Stimulated activated CD4-positive, alpha-beta T cell treated with anti-CD3 and anti-CD28 coated beads, Interleukin-2, amount 100 ng/mL, for 24 hours (primary cell): Measurements from ENCODE around the gene ATP7B.
"Not testable (repeated sequence)": the region's sequence is repeated elsewhere in the genome, so short reads cannot be mapped to it uniquely, and the experiment has no call there.

Source experiments
- DNase-seq, 2 donors: peaks; one replicate each; pipeline ENCODE4 v3.0.0-alpha.2; 2020

ATP7B gene

DNA sequence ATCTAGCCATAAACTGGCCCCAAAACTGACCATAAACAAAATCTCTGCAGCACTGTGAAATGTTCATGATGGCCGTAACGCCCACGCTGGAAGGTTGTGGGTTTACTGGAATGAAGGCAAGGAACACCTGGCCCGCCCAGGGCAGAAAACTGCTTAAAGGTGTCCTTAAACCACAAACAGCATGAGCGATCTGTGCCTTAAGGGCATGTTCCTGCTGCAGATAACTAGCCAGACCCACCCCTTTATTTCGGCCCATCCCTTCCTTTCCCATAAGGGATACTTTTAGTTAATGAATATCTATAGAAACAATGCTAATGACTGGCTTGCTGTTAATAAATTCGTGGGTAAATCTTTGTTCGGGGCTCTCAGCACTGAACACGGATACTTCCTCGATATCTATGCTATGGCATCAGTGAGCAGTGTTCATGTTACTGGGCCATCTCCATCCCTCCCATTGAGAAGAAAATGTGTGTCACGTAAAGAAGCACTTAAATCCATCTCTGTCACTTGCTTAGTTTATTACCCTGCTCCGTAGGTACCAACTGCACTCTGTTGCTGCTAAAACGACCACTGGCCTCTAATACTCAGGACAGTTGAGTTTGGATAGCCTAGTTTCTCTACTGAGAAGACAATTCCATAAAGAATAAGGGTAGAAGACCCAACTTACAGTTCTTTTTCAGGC lies 5.3 kb downstream of the ATP7B start:
- no peak for DNase-seq

DNA sequence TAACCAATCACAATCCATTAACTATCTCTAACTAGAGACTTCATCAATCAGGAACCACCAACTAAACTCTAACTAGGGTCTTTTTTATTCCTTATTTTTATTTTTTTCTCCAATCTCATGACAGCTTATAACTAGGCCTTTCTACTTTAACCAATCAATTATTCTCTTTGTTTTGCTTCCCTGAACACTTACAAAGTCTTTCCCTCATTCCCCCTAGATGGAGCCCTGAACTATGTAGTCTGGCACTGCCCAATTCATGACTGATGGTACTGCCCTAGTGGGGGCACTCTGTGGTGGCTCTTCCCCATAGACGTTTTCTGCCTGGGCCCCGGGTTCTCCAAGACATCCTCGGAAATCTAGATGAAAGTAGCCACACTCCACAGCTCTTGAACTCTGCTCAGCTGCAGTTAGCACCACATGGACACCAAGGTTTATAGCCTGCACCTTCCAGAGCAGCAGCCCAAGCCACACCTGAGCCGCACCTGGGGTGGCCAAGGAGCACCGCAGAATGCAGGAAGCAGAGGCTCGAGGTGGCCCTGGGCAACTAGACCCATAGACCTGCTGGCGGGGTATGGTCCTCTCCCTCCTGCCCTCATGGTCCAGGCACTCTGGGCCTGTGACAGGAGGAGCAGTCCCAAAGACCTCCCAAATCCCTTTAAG lies 6.6 kb downstream of the ATP7B start:
- DNase-seq = no peak

DNA sequence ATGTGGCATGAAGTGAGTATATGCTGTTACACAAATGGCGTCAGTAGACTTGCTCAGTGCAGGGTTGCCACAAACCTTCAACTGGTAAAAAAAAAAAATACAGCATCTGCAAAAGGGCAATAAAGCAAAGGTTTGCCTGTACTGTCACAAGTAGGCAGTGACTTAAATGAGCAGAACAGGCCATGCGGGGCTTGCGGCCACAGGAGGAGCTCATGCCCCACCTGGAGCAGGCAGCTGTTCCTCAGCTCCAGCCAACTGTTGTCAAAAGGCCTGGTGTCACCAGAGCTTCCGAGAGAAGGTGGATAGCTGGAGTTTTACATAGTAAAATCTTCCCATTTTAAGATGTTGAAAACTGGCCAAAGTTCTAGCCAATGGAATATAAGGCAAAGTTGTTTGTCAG lies 7.7 kb downstream of the ATP7B start:
- no peak for DNase-seq

DNA sequence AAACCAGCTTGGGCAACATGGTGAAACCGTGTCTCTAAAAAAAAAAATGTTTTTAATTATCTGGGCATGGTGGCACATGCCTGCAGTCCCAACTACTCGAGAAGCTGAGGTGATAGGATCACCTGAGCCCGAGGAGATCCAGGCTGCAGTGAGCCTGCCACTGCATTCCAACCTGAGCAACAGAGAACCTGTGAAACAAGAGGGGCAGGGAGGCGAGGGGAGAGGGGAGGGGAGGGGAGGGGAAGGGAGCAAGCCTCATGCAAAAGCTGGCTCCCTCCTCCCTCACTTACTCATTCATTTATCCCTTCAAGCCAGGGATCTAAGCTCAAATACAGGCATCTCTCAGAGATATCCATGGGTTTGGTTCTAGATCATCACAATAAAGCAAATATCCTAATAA lies 8.9 kb downstream of the ATP7B start:
- no peak for DNase-seq

DNA sequence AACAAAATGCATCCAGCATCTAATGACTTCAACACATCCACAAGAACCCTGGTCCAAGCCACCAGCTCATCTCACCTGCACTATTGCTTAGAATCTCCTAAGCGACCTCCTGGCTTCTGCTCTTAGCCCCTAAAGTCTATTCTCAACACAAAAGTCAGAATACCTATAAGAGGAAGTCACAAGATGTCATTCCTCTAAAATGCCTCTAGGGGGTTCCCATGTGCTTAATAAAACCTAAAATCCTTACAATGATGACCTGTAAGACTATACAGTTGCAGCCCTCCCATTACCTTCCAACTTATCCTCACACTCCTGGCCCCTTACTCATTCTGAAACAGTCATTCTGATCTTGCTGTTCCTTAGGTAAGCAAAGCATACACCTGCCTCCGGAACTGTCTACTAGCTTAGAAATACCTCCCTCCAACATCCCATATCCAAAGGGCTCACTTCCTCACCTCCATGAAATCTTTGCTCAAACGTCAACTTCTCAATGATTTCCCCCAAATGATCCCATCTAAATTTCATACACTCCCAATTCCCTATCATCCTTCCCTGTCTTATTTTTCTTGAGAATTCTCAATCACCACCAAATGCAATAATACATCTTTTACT lies 10.0 kb downstream of the ATP7B start:
- no peak for DNase-seq

DNA sequence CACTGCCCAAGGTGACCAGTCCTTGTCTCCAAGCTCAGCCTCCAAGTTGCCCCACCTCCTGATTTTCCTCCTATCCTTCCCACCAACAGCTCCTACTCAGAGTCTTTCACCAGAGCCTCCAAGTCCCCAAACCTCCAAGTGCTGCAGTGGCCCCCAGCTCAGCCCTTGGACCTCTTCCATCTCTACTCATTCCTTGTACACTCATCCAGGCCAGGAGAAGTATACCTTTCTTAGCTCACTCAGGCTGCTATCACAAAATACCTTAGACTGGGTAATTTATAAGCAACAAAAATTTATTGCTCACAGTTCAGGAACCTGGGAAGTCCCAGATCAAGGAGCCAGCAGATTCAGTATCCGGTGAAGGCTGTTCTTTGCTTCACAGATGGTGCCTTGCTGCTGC lies 11.3 kb downstream of the ATP7B start:
- DNase-seq = no peak

DNA sequence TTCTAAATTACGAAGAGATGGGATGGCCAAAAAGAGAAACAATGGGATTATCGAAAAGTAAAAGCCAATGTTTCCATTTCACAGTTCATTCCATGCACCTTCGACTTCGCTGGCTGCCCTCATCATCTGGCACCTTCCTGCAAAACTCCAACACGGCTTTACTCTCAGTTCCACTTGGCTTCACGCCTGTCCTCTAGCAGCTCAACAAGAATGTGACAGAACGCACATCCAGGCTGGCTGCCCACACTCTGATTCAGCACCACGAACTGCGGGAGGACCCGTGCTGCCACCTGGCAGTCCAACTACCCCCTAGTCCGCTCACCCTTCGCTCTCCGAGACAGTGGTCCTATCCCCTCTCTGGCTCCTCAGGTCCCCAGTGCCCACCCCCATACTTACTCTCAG lies 11.7 kb downstream of the ATP7B start:
- no peak for DNase-seq

DNA sequence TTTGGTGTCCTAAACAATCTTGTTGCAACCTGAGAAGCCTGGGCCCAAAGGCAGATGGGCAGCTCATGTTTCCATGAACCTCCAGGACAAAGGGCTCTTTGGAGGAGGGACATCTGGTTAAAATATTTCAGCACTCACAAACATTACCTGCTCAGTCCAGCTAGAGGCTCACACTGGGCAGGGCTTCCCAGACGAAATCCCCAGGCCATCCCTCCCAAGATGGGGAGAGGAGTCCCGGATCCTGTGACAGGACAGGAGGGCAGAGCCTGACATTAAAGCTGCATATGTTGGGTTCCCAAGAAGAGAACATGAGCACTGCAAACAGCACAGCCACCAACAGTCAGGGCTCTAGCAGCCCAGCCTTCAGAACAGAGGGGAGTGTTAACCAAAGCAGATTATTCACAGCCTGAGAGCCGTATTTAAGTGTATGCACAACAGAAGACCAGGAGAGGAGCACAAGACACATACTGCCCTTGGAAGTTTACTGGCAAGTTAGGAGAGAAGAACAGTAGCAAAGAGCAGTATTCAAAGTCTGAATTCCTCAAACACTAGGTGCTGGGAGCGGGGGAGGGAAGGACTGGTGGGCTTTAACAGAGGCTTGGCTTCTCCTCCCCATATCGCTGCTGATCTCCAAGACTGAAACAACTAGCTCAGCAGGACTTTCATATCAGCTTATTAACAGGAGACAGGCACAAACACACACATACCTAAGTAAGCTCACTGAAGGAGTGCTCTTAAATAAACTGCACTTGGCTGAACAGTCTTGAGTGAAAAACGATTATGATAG lies 12.3 kb downstream of the ATP7B start:
- no peak for DNase-seq

DNA sequence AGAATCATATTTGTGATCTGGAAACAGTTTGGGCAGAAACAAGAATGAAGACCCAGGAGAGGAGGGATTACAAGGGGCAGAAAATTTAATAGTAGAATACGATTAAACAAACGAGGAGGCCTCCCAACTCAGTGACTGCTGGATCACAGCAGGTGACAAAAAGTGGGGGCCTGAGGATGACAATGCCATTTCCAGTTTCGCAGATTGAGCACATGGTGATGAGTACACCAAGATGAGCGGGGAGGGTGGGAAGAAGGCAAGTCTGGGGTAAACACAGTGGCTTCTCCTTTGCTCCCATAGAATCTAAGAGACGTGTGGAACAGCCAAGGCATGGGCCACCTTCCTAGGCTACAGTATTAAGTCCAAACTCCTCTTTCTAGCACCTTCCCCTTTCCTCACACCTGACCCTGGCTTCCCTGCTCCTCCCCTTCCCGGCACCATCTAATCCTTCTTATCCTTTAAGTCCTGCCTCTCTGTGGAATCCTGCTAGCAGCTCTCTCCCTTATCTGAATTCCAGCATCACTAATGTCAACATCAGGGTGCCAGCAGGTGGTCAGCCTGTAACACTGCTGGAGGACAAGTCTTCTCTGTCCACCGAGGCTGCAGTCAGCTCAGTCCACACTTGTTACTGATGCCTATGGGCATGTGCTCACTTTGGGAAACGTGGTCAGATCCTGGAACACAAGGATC lies 13.5 kb downstream of the ATP7B start:
- no peak for DNase-seq

DNA sequence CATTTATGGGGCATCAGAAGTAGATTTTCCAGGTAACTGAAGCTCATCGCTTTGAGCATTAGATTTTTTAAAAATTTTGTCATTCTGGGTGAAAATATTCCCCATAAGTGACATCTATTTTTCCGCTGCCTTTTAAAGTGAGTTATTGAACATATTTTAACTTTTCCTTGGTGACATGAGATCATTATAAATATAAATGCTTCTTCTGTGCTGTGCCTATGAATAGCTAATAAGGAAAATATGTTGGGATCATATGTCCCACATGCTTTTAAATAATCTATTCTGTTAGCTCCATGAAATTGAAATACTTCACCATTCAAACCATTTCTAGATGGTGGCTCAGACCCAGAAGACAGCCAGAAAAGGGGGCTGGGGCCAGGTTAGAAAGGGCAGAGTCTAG lies 14.1 kb downstream of the ATP7B start:
- no peak for DNase-seq

DNA sequence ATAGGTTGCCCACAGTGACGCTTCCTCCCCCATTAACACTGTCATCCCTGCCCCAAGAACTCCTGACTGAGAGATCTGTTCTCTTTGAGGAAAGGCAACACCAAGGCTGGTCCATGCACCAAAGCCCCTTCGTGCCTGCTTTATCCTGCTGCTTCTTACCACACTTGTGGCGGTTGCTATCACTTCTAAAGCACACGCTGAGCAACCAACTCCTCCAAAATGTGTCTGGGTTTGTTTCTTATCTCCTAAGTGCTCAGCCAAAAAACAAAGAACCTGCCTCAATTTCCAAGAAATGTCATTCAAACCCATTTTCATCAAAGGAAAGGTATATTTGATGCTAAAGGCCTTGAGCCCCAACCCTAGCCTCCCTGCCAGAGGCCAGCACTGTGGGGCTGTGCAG lies 14.6 kb downstream of the ATP7B start:
- no peak for DNase-seq

DNA sequence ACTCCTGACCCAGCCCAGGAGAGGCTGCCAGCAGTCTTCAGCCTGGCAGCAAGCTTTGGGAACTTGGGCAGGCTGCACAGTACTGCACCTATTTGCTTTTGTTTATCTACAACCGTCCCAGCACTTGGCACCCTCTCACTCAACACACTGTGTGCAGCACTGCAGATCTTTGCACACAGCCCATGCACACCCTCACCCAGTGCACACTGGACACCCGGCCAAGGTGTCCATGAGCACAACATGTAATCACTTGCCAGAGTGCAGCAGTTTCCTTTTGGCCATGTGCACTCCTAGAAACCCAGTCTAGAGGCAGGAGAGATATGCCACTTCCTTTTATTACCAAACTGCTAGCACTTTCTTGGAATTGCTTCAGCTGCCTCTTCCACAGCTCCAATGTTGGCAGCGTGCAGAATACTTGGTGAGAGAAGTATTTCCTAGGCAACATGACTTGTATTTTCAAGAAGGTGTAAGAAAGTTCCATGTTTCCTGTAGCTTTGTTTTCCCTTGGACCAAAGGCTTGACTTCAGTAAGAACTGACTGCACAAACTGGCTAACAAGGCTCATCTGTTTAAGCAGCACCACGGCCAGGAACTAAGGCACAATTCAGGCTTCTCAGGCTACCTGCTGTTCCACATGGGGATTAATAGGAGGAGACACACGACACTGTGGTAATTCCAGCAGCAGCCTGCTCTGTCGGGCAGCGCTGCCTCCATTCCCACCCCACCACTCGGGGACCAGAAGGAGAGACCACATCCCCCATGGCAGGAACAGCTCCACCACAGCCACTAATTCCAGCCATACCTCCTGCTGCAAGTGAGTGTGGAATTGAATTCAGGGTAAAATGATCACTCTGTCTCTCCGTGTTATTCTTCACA lies 15.3 kb downstream of the ATP7B start:
- no peak for DNase-seq

DNA sequence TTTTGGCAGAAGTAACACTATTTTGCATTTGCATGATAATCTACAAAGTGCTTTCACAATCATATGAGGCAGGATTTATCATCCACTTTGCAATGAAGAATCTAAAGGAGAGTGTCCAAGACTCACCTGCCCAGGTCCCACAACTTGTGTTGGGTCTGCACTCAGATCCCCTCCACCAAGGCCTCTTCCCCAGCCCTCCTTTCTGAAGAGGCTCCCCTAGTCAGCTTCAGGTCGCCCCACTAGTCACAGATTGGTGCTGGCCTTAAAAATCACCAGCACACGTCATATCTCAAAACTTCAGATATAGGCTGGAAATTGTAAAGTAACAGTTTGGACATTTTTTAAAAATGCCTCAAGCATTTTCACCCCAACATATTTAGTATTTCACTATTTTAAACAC lies 17.5 kb downstream of the ATP7B start:
- DNase-seq = no peak

DNA sequence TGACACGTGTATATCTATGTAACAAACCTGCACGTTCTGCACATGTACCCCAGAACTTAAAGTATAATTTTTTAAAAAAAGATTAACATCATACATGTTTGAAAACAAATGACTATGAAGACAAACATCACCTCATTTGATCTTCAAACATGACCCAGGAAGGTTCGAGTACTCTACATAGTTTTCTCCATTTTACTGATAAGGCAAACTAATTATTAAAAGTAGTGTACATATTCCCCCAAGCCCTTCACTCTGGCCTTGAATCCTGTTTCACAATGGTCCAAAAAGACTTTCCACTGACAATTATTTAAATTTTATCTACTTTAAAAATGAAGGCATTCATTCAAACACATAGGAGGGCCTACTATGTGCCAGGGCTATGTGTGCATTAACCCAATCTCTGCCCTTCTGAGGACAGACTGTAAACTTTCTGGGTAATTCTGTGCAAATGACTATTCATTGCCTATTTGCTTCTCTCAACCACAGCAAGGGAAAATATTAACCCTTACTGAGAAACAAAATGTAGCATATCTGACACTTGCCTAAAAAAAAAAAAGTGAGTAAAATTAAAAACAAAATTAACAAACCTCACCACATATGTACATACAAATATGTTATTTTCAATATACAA lies 22.1 kb downstream of the ATP7B start:
- no peak for DNase-seq

DNA sequence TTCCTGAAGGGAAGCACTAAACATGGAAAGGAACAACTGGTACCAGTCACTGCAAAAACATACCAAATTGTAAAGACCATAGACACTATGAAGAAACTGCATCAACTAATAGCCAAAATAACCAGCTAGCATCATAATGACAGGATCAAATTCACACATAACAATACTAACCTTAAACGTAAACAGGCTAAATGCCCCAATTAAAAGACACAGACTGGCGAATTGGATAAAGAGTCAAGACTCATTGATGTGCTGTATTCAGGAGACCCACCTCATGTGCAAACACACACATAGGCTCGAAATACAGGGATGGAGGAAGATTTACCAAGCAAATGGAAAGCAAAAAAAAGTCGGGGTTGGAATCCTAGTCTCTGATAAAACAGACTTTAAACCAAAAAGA lies 26.3 kb downstream of the ATP7B start:
- not testable (repeated sequence) for DNase-seq

DNA sequence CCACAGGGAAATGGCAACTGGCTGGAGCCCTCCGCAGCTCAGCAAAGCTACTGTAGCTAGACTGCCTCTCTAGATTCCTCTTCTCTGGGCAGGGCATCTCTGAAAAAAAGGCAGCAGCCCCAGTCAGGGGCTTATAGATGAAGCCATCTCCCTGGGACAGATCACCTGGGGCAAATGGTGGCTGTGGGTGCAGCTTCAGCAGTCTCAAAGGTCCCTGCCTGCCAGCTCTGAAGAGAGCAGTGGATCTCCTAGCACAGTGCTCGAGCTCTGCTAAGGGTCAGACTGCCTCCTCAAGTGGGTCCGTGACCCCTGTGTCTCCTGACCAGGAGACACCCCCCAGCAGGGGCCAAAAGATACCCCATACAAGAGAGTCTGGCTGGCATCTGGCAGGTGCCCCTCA lies 28.0 kb downstream of the ATP7B start:
- not testable (repeated sequence) for DNase-seq

DNA sequence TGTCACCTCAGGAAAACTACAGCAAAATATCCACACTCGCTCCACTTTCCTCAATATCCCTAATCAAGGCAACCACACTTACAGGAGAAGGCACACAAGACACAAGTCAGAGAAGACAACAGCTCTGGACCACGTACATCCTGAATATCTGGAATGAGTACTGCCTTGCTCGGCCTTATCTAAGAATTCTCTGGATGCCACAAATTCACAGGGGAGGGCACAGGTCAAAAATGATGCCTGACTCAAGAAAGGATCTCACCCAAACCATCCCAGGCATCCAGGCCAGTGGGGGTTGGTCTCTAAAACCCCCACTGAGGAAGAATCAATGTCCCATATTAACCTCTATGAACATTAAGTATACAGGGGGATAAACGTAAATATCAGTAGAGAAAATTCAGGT lies 29.9 kb downstream of the ATP7B start:
- no peak for DNase-seq

DNA sequence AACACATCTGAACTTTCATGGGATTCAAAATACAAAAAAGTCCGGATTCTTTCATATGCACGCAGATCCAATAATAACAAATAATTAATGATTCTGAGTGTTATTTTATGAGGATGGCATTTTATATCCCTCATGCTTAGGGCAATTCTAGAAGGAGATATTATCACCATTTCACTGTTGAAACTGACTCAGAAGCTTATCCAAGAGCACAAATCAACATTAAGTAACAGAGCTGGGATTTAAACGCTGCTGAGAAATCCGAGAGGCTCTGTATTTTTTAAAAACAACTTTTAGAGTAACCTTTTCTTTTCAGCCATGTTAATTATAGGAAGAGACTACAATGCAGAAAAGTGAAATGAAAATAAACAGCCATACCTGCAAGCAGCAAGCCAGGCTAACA lies 30.3 kb downstream of the ATP7B start:
- DNase-seq = no peak

DNA sequence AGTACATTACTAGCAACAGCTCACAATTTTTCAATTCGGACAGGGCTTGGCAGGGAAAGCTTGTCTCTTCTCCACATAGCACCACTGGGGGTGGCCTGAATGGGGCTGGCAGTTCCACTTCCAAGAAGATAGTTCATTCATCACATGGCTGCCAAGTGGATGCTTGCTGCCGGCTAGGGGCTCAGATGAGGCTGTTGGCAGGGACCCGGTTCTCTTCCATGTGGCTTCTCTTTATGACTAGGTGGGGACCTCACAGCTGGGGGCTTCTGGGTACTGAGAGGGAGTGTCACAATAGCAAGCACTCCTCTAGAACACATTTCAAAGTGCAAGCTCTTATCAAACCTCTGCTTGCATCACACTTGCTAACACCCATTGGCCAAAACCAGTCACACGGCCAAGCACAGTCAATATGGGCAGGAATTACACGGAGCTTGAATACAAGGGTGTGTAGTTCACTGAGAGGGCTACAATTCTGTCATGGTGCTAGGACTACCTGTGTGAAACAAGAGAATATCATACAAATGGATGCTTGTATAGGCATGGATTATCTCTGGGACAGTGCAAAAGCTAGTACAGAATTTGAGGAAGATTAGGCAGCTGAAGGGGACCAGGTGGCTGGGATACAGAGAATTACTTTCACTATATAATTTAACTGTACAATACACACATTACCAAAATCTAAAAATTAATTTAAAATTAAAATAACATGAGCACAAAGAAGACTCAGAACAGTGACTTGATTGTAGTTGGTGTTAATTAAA lies 32.3 kb downstream of the ATP7B start:
- no peak for DNase-seq

DNA sequence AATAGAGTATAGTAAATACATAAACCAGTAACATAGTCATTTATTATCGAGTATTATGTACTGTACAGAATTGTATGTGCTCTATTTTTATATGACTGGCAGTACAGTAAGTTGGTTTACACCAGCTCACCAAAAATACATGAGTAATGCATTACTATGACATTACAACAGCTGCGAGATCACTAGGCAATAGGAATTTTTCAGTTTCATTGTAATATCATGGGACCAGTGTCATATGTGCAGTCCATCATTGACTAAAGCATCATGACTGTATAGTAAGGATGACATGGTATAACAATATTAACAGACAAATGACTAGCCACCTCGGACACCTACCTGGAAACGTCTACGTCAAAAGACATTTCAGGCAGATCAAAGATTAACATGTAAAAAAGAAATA lies 33.6 kb downstream of the ATP7B start:
- DNase-seq = no peak

DNA sequence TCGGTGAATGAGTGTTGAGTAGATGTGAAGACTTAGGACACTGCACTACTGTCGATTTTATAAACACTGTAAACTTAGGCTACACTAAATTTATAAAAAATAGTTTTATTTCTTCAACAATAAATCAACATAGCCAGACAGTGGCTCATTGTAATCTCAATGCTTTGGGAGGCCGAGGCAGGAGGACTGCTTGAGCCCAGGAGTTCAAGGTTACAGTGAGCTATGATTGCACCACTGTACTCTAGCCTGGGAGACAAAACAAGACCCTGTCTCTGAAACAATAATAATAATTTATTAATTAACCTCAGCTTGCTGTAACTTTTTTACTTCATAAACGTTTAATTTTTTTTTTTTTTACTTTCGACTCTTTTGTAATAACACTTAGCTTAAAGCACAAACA lies 34.4 kb downstream of the ATP7B start:
- DNase-seq = no peak
